MM.1S (cell line): ENCODE results near the gene KCNIP1.

Experiments used
- CTCF ChIP-seq: fragments of 300-600 bp; sonication (generic); IDR thresholded peaks from 2 replicates; pipeline ENCODE4 v1.5.1; 2016; ENCODE audit warnings: antibody characterized with exemption, low read length, mixed read lengths
- EZH2 ChIP-seq: fragments of 300-600 bp; sonication (generic); optimal IDR thresholded peaks from 2 replicates; pipeline ENCODE3; 2017; ENCODE audit warnings: low read depth, mild to moderate bottlenecking, antibody characterized with exemption, low read length, mixed read lengths

GRCh38 chr5:170527991-170528390 lies 24.2 kb downstream of the KCNIP1 start:
- TF ChIP-seq CTCF (no peak), EZH2 (no peak)
